Spinal cord (tissue), 10 donors: Measurements from ENCODE around the gene ALDH9A1. TPM values are rescaled to one million over a fixed set of nuclear protein-coding genes. Genes with fewer than 3 reads are reported as not detected.

Experiments
- DNase-seq, 6 donors: peaks; one replicate each; pipeline versions ENCODE4 v3.0.0 to v3.0.0-alpha.2; 2013 to 2015; ENCODE audit warnings: low spot score in 6 of 6, low read depth in 4 of 6
- H3K27ac ChIP-seq: one replicate; pipeline ENCODE4 v1.5.1; 2013; ENCODE audit warnings: low read depth, low read length, control low read depth
- H3K27me3 ChIP-seq: one replicate; pipeline ENCODE4 v1.6.1; 2013; ENCODE audit warnings: low read length; ENCODE audit not compliant: control insufficient read depth, insufficient read depth
- H3K36me3 ChIP-seq: one replicate; pipeline ENCODE4 v1.6.1; 2013; ENCODE audit warnings: low read length; ENCODE audit not compliant: control insufficient read depth, insufficient read depth
- H3K4me1 ChIP-seq: one replicate; pipeline ENCODE4 v1.6.1; 2013; ENCODE audit warnings: low read length; ENCODE audit not compliant: control insufficient read depth, insufficient read depth
- H3K4me3 ChIP-seq: one replicate; pipeline ENCODE4 v1.5.1; 2013; ENCODE audit warnings: low read depth, low read length, control low read depth
- H3K9me3 ChIP-seq: one replicate; pipeline ENCODE4 v1.6.1; 2013; ENCODE audit warnings: low read length; ENCODE audit not compliant: control insufficient read depth, insufficient read depth
- WGBS: methylation state at CpG from one replicate; pipeline ENCODE4 v1.1.5; 2013; ENCODE audit warnings: missing lambda C conversion rate; ENCODE audit not compliant: insufficient coverage; 5-methylcytosine and 5-hydroxymethylcytosine counted together
- polyA plus RNA-seq, 2 donors: library from polyadenylated mRNA; unstranded; fragments of 120-200 nt; gene quantifications; one replicate each; pipeline ENCODE4 v1.2.1, GENCODE V29; 2013; ENCODE audit not compliant: insufficient read length in 2 of 2
- total RNA-seq, 2 donors: library from RNA; depleted of rRNA in 1 of 2; stranded (reverse); fragments of 120-200 nt in 1 of 2; fragments of >200 nt in 1 of 2; gene quantifications; one replicate each; pipeline versions ENCODE4 v1.2.3 to v1.2.4, GENCODE V29; 2013 to 2014
- donor health status: healthy.

Gene ALDH9A1
- total and polyA plus RNA-seq, 4 donors: 88.5 to 123 (median 90.2) TPM

GRCh38 chr1:165616054-165616612 is 82.2 kb downstream of the ALDH9A1 start:
- Histone ChIP-seq H3K9me3 (no peaks in the 10 kb centered on the region), H3K36me3 (no peaks in the 10 kb centered on the region), H3K4me3 (no peak overlapping the region), H3K4me1 (no peaks in the 10 kb centered on the region), H3K27me3 (no peaks in the 10 kb centered on the region), H3K27ac (no peak overlapping the region)
- 56% methylated on average over 1 of the region's 1 CpG for WGBS
- no peak for DNase-seq

Other genes starting within 250 kb of the ALDH9A1 start
- under 1 TPM; 0.10 to 0.22 TPM for gene LRRC52, start 154.6 kb downstream of the ALDH9A1 start, total RNA-seq
- under 1 TPM in 1 of 2 donors, not detected in 1; 0.23 TPM for gene LRRC52, start 154.6 kb downstream of the ALDH9A1 start, polyA plus RNA-seq
- 100 to 1,000 TPM; 172 to 214 TPM for gene MGST3, start 67.3 kb downstream of the ALDH9A1 start, total RNA-seq
- gene MGST3, start 67.3 kb downstream of the ALDH9A1 start, polyA plus RNA-seq: 100 to 1,000 TPM; 271 to 282 TPM
- gene TMCO1, start 70.3 kb upstream of the ALDH9A1 start, total RNA-seq: 100 to 1,000 TPM in 1 of 2 donors, 10 to 100 TPM in 1; 81.4 to 147 TPM
- gene TMCO1, start 70.3 kb upstream of the ALDH9A1 start, polyA plus RNA-seq: 100 to 1,000 TPM; 117 to 119 TPM
- 10 to 100 TPM; 25.6 to 39.5 TPM for gene UCK2, start 129.1 kb upstream of the ALDH9A1 start, total RNA-seq
- gene UCK2, start 129.1 kb upstream of the ALDH9A1 start, polyA plus RNA-seq: 10 to 100 TPM; 25.3 to 29.0 TPM